Tibial nerve (tissue), 4 donors: ENCODE measurements around the gene SEMA4C. TPM values are rescaled to one million over a fixed set of nuclear protein-coding genes. Genes with fewer than 3 reads are reported as not detected.
"Not testable (repeated sequence)": the region's sequence is repeated elsewhere in the genome, so short reads cannot be mapped to it uniquely, and the experiment has no call there.

ENCODE experiments used
- DNase-seq, 2 donors: peaks; one replicate each; pipeline ENCODE4 v3.0.0-alpha.2; 2019; ENCODE audit warnings: low spot score in 2 of 2
- H3K27ac ChIP-seq, 4 donors: fragments of 200-600 bp; sonication (generic) in 3 of 4; one replicate each; pipeline ENCODE4 v1.5.1; 2017 to 2019; ENCODE audit warnings: mild to moderate bottlenecking in 1 of 4
- H3K27me3 ChIP-seq, 2 donors: fragments of 200-600 bp; sonication (generic) in 1 of 2; one replicate each; pipeline versions ENCODE4 v1.5.1 to v1.6.0; 2017 to 2019
- H3K36me3 ChIP-seq, 3 donors: fragments of 200-600 bp; sonication (generic); one replicate each; pipeline ENCODE4 v1.5.1; 2018 to 2019
- H3K4me1 ChIP-seq, 4 donors: fragments of 200-600 bp; sonication (generic) in 3 of 4; one replicate each; pipeline ENCODE4 v1.5.1; 2017 to 2019
- H3K4me3 ChIP-seq, 4 donors: fragments of 200-600 bp; sonication (generic) in 3 of 4; one replicate each; pipeline ENCODE4 v1.5.1; 2017 to 2019; ENCODE audit warnings: mild to moderate bottlenecking in 1 of 4, moderate library complexity in 1 of 4
- H3K9me3 ChIP-seq, 4 donors: fragments of 200-600 bp; sonication (generic) in 3 of 4; one replicate each; pipeline ENCODE4 v1.5.1; 2017 to 2019
- CTCF ChIP-seq, 5 experiments: fragments of 200-600 bp in 3 of 5; fragments of 450-650 bp in 2 of 5; sonication (generic) in 3 of 5; IDR thresholded peaks; one replicate each; pipeline ENCODE4 v1.5.1; 2016 to 2019; ENCODE audit warnings: antibody characterized with exemption in 5 of 5, mild to moderate bottlenecking in 3 of 5, moderate library complexity in 2 of 5
- EP300 ChIP-seq, 2 donors: sonication (generic); formaldehyde crosslinking; IDR thresholded peaks; one replicate each; pipeline ENCODE4 v1.6.1; 2017; ENCODE audit warnings: antibody characterized with exemption in 2 of 2, mild to moderate bottlenecking in 1 of 2
- POLR2A ChIP-seq, 2 donors: fragments of 450-650 bp; IDR thresholded peaks; one replicate each; pipeline ENCODE4 v1.6.1; 2017; ENCODE audit warnings: antibody characterized with exemption in 2 of 2, mild to moderate bottlenecking in 2 of 2, moderate library complexity in 2 of 2
- WGBS, 2 donors: methylation state at CpG; one replicate each; pipeline ENCODE4 v1.1.5; 2018; 5-methylcytosine and 5-hydroxymethylcytosine counted together
- total RNA-seq, 4 donors: library from RNA; depleted of rRNA; stranded (reverse); fragments of >200 nt; gene quantifications; one replicate each; pipeline ENCODE4 v1.1.0, GENCODE V29; 2016

Gene SEMA4C
- total RNA-seq, 4 donors from 2014 or later = 120 to 181 (median 147) TPM

GRCh38 chr2:96890252-96890651 is 20.4 kb upstream of the SEMA4C start:
- Histone ChIP-seq H3K9me3 (no peaks in the 10 kb centered on the region), H3K4me1 (peaks cover 0 to 72% (median 40%) of the 10 kb centered on the region in 4 donors), H3K27ac (peak overlapping the region in 2 of 4 donors; percentile 23 to 55)

GRCh38 chr2:96889502-96889901 is 19.6 kb upstream of the SEMA4C start:
- peaks cover 0 to 72% (median 38%) of the 10 kb centered on the region in 4 donors for H3K4me1 ChIP-seq
- not testable (repeated sequence) for H3K9me3 ChIP-seq, H3K4me3 ChIP-seq, DNase-seq, H3K27ac ChIP-seq, H3K27me3 ChIP-seq, H3K36me3 ChIP-seq
- WGBS, 2 donors = 94 to 96% methylated on average over 5 of the region's 5 CpGs

More at GRCh38 chr2:96890252-96890651, 20.4 kb upstream of the SEMA4C start:
- no peak for TF ChIP-seq EP300 (IDR thresholded peaks at IDR 0.05)
- TF ChIP-seq CTCF (IDR thresholded peaks at IDR 0.05) = no peak
- TF ChIP-seq POLR2A (IDR thresholded peaks at IDR 0.05) = no peak
- Histone ChIP-seq H3K36me3 (no peaks in the 10 kb centered on the region), H3K27me3 (no peaks in the 10 kb centered on the region), H3K4me3 (no peak overlapping the region)
- WGBS, 2 donors = 77 to 85% methylated on average over 7 of the region's 7 CpGs
- no peak for DNase-seq

GRCh38 chr2:96888072-96889011 is 18.5 kb upstream of the SEMA4C start:
- no peaks in the 10 kb centered on the region for H3K36me3 ChIP-seq
- no peaks in the 10 kb centered on the region for H3K27me3 ChIP-seq
- 28 to 30% methylated on average over 12 of the region's 12 CpGs for WGBS, 2 donors
- H3K27ac ChIP-seq = peak overlapping the region; percentile 25 to 78 (median 54)
- peak overlapping the region in 1 of 4 donors; percentile 19 for H3K4me3 ChIP-seq
- H3K9me3 ChIP-seq = no peaks in the 10 kb centered on the region
- DNase-seq = no peak
- peaks cover 0 to 83% (median 38%) of the 10 kb centered on the region in 4 donors for H3K4me1 ChIP-seq
- TF ChIP-seq POLR2A (IDR thresholded peaks at IDR 0.05) (no peak), EP300 (IDR thresholded peaks at IDR 0.05) (no peak), CTCF (IDR thresholded peaks at IDR 0.05) (no peak)

GRCh38 chr2:96887493-96888012 is 17.7 kb upstream of the SEMA4C start:
- peak overlapping the region in 1 of 4 donors; percentile 19 for H3K4me3 ChIP-seq

GRCh38 chr2:96885432-96886347 is 15.8 kb upstream of the SEMA4C start:
- Histone ChIP-seq H3K4me3 (no peak overlapping the region), H3K4me1 (peaks cover 0 to 90% (median 36%) of the 10 kb centered on the region in 4 donors), H3K27me3 (no peaks in the 10 kb centered on the region), H3K27ac (peak overlapping the region in 1 of 4 donors; percentile 78), H3K36me3 (no peaks in the 10 kb centered on the region), H3K9me3 (no peaks in the 10 kb centered on the region)
- DNase-seq = no peak
- WGBS, 2 donors = 86 to 87% methylated on average over 21 to 23 of the region's 23 CpGs
- TF ChIP-seq POLR2A (IDR thresholded peaks at IDR 0.05) (no peak), CTCF (IDR thresholded peaks at IDR 0.05) (no peak), EP300 (IDR thresholded peaks at IDR 0.05) (no peak)

More at GRCh38 chr2:96887493-96888012, 17.7 kb upstream of the SEMA4C start:
- WGBS, 2 donors = 26 to 28% methylated on average over 17 to 18 of the region's 18 CpGs
- Histone ChIP-seq H3K4me1 (peaks cover 0 to 89% (median 38%) of the 10 kb centered on the region in 4 donors), H3K9me3 (no peaks in the 10 kb centered on the region), H3K36me3 (no peaks in the 10 kb centered on the region), H3K27ac (peak overlapping the region; percentile 25 to 78 (median 54)), H3K27me3 (no peaks in the 10 kb centered on the region)
- TF ChIP-seq POLR2A (IDR thresholded peaks at IDR 0.05) = no peak
- no peak for TF ChIP-seq EP300 (IDR thresholded peaks at IDR 0.05)
- no peak for DNase-seq
